GM23338 (cell line): ENCODE data around the gene PPFIA4. TPM values are rescaled to one million over a fixed set of nuclear protein-coding genes. Genes with fewer than 3 reads are reported as not detected.

Experiments used
- ATAC-seq: fragments of 200-7000 bp; cut with Tn5 transposase; 3 replicates; pipeline ENCODE4 v1.9.1; 2020
- DNase-seq: peaks from one replicate; pipeline ENCODE4 v3.0.0-alpha.2; 2015; ENCODE audit warnings: low spot score
- H2AFZ ChIP-seq: fragments of 200-600 bp; sonication (generic); 2 replicates; pipeline ENCODE4 v1.8.0; 2016; ENCODE audit warnings: antibody characterized with exemption, mild to moderate bottlenecking, moderate library complexity
- H3F3A ChIP-seq: fragments of 200-600 bp; sonication (generic); replicated peaks from 2 replicates; pipeline ENCODE4 v1.8.0; 2017; ENCODE audit warnings: antibody characterized with exemption, mixed run types, low read depth
- H3K27ac ChIP-seq: fragments of 200-600 bp; sonication (generic); 2 replicates; pipeline ENCODE4 v1.6.1; 2016; ENCODE audit warnings: low read depth
- H3K27me3 ChIP-seq: fragments of 200-600 bp; sonication (generic); 2 replicates; pipeline ENCODE4 v1.8.0; 2016; ENCODE audit warnings: mild to moderate bottlenecking, mixed run types, moderate library complexity; ENCODE audit not compliant: insufficient read depth
- H3K36me3 ChIP-seq: fragments of 200-600 bp; sonication (generic); 2 replicates; pipeline ENCODE4 v1.8.0; 2016; ENCODE audit warnings: mild to moderate bottlenecking; ENCODE audit not compliant: insufficient read depth
- H3K4me1 ChIP-seq: fragments of 200-600 bp; sonication (generic); 2 replicates; pipeline ENCODE4 v1.8.0; 2016; ENCODE audit warnings: mild to moderate bottlenecking, moderate library complexity; ENCODE audit not compliant: insufficient read depth
- H3K4me2 ChIP-seq: fragments of 200-600 bp; sonication (generic); 2 replicates; pipeline ENCODE4 v1.7.1; 2017; ENCODE audit warnings: mixed run types
- H3K4me3 ChIP-seq: fragments of 200-600 bp; sonication (generic); 2 replicates; pipeline ENCODE4 v1.6.1; 2016; ENCODE audit warnings: mixed run types
- H3K79me2 ChIP-seq: fragments of 200-600 bp; sonication (generic); replicated peaks from 2 replicates; pipeline ENCODE4 v1.8.0; 2017; ENCODE audit warnings: mild to moderate bottlenecking; ENCODE audit not compliant: insufficient read depth
- H3K9me2 ChIP-seq: fragments of 200-600 bp; sonication (generic); 2 replicates; pipeline ENCODE4 v1.8.0; 2017; ENCODE audit not compliant: insufficient read depth
- H4K20me1 ChIP-seq: fragments of 200-600 bp; sonication (generic); replicated peaks from 2 replicates; pipeline ENCODE4 v1.8.0; 2017; ENCODE audit warnings: mild to moderate bottlenecking; ENCODE audit not compliant: insufficient read depth
- H3K27ac Mint-ChIP-seq: 2 replicates; pipeline ENCODE4 v1.8.0; 2020; ENCODE audit warnings: inconsistent platforms, mild to moderate bottlenecking, moderate library complexity, mixed read lengths
- H3K27me3 Mint-ChIP-seq: 3 replicates; pipeline ENCODE4 v1.8.0; 2022; ENCODE audit warnings: low read depth, mild to moderate bottlenecking, moderate library complexity, mixed read lengths, inconsistent platforms; ENCODE audit not compliant: insufficient read depth, poor library complexity
- H3K36me3 Mint-ChIP-seq: 3 replicates; pipeline ENCODE4 v1.8.0; 2021; ENCODE audit warnings: low read depth, mild to moderate bottlenecking, inconsistent platforms, moderate library complexity, mixed read lengths
- H3K4me1 Mint-ChIP-seq: 3 replicates; pipeline ENCODE4 v1.8.0; 2020; ENCODE audit warnings: mild to moderate bottlenecking, inconsistent platforms, mixed read lengths
- H3K4me3 Mint-ChIP-seq: 3 replicates; pipeline ENCODE4 v1.8.0; 2021; ENCODE audit warnings: moderate library complexity, mild to moderate bottlenecking, inconsistent platforms, mixed read lengths
- H3K9me3 Mint-ChIP-seq: 3 replicates; pipeline ENCODE4 v1.8.0; 2020; ENCODE audit warnings: moderate library complexity, mild to moderate bottlenecking, inconsistent platforms, mixed read lengths
- CREB1 ChIP-seq: fragments of 250-450 bp; sonication (Bioruptor Pico); IDR thresholded peaks from 2 replicates; pipeline ENCODE4 v1.5.0; 2020; ENCODE audit warnings: low read depth, mild to moderate bottlenecking, moderate library complexity
- EZH2phosphoT487 ChIP-seq: fragments of 200-600 bp; sonication (generic); IDR thresholded peaks from one replicate; pipeline ENCODE4 v1.8.1; 2018; ENCODE audit warnings: antibody characterized with exemption; ENCODE audit not compliant: unreplicated experiment
- POLR2AphosphoS5 ChIP-seq: IDR thresholded peaks from 2 replicates; pipeline ENCODE4 v1.6.1; 2016; ENCODE audit warnings: antibody characterized with exemption, low read depth
- STAT1 ChIP-seq: IDR thresholded peaks from one replicate; pipeline ENCODE4 v1.6.1; 2016; ENCODE audit warnings: antibody characterized with exemption; ENCODE audit not compliant: unreplicated experiment
- ZNF114 ChIP-seq: fragments of 250-450 bp; sonication (Bioruptor Pico); IDR thresholded peaks from 2 replicates; pipeline ENCODE4 v1.5.0; 2020; ENCODE audit warnings: mild to moderate bottlenecking, moderate library complexity
- polyA plus RNA-seq: library from polyadenylated mRNA; unstranded; fragments of >200 nt; fragmentation: Nextera tagmentation; extraction: Ambion mirVana; gene quantifications from 2 replicates; pipeline ENCODE4 v1.2.1, GENCODE V29; 2016
- total RNA-seq: library from RNA; depleted of rRNA; stranded (reverse); fragments of >200 nt; shearing (Covaris generic); gene quantifications from 2 replicates; pipeline ENCODE4 v1.2.3, GENCODE V29; 2014
- TF ChIP-seq, protein P1 (sequence below): IDR thresholded peaks from one replicate; pipeline ENCODE4 v1.6.1; 2018; ENCODE audit warnings: antibody characterized with exemption; ENCODE audit not compliant: unreplicated experiment
- TF ChIP-seq, protein P2 (sequence below): IDR thresholded peaks from 2 replicates; pipeline ENCODE4 v1.6.1; 2016; ENCODE audit warnings: antibody characterized with exemption
- TF ChIP-seq, protein P3 (sequence below): fragments of 250-450 bp; sonication (Bioruptor Pico); IDR thresholded peaks from 2 replicates; pipeline ENCODE4 v1.5.0; 2020; ENCODE audit warnings: mild to moderate bottlenecking, moderate library complexity

PPFIA4 gene
- total and polyA plus RNA-seq, 2 experiments from 2014 or later, result 1.3 to 7.6 TPM

DNA sequence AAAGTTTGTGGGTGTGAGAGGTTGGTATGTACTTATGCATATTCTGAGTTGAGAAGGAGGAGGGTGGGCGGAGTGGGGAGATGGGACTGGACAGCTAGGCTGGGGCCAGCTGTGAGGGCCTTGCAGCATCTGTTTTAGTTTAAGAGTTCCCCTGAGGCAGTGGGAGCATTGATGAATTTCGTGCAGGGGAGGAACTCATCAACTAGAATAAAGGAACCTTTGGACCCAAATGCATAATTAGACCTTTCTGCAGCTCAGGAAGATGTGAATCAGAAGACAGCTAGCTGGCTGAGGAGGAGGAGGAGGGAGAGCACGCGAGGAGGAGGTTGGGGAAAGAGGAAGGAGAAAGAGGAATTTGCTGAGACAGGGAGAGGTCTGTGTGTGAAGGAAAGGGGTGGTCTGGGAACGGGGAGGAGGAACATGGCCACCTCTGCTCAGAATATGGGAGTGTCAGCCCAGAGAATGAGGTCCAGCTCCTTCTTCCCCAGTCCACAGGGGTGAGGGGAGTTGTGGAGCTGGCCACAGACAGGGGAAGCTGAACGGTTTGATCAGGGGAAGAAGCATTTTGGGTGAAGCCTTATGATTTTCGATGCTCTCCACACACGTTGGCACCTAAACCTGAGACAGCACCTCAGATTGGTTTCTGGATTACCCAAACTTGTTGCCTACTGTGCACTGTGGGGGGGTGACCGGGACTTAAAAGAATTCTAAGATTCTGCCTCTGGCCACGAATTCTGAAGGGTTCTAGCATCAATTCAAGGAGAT is 31.8 kb downstream of the PPFIA4 start (continued):
- TF ChIP-seq EZH2phosphoT487 (no peak), CREB1 (CRISPR knock-in tag) (no peak), STAT1 (no peak)
- TF ChIP-seq, protein P1, sequence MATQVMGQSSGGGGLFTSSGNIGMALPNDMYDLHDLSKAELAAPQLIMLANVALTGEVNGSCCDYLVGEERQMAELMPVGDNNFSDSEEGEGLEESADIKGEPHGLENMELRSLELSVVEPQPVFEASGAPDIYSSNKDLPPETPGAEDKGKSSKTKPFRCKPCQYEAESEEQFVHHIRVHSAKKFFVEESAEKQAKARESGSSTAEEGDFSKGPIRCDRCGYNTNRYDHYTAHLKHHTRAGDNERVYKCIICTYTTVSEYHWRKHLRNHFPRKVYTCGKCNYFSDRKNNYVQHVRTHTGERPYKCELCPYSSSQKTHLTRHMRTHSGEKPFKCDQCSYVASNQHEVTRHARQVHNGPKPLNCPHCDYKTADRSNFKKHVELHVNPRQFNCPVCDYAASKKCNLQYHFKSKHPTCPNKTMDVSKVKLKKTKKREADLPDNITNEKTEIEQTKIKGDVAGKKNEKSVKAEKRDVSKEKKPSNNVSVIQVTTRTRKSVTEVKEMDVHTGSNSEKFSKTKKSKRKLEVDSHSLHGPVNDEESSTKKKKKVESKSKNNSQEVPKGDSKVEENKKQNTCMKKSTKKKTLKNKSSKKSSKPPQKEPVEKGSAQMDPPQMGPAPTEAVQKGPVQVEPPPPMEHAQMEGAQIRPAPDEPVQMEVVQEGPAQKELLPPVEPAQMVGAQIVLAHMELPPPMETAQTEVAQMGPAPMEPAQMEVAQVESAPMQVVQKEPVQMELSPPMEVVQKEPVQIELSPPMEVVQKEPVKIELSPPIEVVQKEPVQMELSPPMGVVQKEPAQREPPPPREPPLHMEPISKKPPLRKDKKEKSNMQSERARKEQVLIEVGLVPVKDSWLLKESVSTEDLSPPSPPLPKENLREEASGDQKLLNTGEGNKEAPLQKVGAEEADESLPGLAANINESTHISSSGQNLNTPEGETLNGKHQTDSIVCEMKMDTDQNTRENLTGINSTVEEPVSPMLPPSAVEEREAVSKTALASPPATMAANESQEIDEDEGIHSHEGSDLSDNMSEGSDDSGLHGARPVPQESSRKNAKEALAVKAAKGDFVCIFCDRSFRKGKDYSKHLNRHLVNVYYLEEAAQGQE, result no peak

DNA sequence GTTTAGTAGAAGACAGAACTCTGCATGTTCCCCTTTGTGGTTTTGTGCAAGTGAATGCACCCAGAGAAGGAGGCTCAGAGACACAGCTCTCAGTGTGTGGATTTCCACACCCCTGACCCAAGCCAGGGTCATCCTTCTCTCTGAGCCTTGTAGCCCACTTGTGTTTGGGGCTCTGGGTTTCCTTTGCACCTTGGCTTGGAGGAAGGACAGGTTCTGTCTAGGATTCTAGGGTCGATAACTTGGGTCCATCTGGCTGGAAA is 32.3 kb downstream of the PPFIA4 start:
- Mint-ChIP-seq H3K27me3 (peaks cover 5% of the 10 kb centered on the region), H3K4me3 (no peak overlapping the region), H3K4me1 (peaks cover 35% of the 10 kb centered on the region), H3K9me3 (no peaks in the 10 kb centered on the region), H3K27ac (no peak overlapping the region), H3K36me3 (peaks cover 9% of the 10 kb centered on the region)
- Histone ChIP-seq H3K4me2 (no peak overlapping the region), H3K4me3 (no peak overlapping the region), H4K20me1 (no peaks in the 10 kb centered on the region), H2AFZ (no peak overlapping the region), H3K27ac (no peak overlapping the region), H3K36me3 (no peaks in the 10 kb centered on the region), H3K27me3 (no peaks in the 10 kb centered on the region), H3F3A (peaks cover 9% of the 10 kb centered on the region; the same call in 1 of the 2 replicates), H3K9me2 (no peaks in the 10 kb centered on the region), H3K79me2 (no peaks in the 10 kb centered on the region), H3K4me1 (peaks cover 27% of the 10 kb centered on the region)
- no peak for ATAC-seq
- no peak for DNase-seq
- TF ChIP-seq, protein P1, result no peak
- TF ChIP-seq POLR2AphosphoS5 (no peak), ZNF114 (CRISPR knock-in tag) (no peak), STAT1 (no peak)
- TF ChIP-seq, protein P2, sequence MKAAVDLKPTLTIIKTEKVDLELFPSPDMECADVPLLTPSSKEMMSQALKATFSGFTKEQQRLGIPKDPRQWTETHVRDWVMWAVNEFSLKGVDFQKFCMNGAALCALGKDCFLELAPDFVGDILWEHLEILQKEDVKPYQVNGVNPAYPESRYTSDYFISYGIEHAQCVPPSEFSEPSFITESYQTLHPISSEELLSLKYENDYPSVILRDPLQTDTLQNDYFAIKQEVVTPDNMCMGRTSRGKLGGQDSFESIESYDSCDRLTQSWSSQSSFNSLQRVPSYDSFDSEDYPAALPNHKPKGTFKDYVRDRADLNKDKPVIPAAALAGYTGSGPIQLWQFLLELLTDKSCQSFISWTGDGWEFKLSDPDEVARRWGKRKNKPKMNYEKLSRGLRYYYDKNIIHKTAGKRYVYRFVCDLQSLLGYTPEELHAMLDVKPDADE, result no peak
- TF ChIP-seq, protein P3, sequence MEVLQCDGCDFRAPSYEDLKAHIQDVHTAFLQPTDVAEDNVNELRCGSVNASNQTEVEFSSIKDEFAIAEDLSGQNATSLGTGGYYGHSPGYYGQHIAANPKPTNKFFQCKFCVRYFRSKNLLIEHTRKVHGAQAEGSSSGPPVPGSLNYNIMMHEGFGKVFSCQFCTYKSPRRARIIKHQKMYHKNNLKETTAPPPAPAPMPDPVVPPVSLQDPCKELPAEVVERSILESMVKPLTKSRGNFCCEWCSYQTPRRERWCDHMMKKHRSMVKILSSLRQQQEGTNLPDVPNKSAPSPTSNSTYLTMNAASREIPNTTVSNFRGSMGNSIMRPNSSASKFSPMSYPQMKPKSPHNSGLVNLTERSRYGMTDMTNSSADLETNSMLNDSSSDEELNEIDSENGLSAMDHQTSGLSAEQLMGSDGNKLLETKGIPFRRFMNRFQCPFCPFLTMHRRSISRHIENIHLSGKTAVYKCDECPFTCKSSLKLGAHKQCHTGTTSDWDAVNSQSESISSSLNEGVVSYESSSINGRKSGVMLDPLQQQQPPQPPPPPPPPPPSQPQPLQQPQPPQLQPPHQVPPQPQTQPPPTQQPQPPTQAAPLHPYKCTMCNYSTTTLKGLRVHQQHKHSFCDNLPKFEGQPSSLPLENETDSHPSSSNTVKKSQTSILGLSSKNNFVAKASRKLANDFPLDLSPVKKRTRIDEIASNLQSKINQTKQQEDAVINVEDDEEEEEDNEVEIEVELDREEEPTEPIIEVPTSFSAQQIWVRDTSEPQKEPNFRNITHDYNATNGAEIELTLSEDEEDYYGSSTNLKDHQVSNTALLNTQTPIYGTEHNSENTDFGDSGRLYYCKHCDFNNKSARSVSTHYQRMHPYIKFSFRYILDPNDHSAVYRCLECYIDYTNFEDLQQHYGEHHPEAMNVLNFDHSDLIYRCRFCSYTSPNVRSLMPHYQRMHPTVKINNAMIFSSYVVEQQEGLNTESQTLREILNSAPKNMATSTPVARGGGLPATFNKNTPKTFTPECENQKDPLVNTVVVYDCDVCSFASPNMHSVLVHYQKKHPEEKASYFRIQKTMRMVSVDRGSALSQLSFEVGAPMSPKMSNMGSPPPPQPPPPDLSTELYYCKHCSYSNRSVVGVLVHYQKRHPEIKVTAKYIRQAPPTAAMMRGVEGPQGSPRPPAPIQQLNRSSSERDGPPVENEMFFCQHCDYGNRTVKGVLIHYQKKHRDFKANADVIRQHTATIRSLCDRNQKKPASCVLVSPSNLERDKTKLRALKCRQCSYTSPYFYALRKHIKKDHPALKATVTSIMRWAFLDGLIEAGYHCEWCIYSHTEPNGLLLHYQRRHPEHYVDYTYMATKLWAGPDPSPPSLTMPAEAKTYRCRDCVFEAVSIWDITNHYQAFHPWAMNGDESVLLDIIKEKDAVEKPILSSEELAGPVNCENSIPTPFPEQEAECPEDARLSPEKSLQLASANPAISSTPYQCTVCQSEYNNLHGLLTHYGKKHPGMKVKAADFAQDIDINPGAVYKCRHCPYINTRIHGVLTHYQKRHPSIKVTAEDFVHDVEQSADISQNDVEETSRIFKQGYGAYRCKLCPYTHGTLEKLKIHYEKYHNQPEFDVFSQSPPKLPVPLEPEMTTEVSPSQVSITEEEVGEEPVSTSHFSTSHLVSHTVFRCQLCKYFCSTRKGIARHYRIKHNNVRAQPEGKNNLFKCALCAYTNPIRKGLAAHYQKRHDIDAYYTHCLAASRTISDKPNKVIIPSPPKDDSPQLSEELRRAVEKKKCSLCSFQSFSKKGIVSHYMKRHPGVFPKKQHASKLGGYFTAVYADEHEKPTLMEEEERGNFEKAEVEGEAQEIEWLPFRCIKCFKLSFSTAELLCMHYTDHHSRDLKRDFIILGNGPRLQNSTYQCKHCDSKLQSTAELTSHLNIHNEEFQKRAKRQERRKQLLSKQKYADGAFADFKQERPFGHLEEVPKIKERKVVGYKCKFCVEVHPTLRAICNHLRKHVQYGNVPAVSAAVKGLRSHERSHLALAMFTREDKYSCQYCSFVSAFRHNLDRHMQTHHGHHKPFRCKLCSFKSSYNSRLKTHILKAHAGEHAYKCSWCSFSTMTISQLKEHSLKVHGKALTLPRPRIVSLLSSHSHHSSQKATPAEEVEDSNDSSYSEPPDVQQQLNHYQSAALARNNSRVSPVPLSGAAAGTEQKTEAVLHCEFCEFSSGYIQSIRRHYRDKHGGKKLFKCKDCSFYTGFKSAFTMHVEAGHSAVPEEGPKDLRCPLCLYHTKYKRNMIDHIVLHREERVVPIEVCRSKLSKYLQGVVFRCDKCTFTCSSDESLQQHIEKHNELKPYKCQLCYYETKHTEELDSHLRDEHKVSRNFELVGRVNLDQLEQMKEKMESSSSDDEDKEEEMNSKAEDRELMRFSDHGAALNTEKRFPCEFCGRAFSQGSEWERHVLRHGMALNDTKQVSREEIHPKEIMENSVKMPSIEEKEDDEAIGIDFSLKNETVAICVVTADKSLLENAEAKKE (CRISPR knock-in tag), result no peak
